A549 (cell line): ENCODE measurements around the gene PIEZO2.

Experiments used
- CTCF ChIP-seq: fragments of >200 bp; sonication (Bioruptor Twin); formaldehyde crosslinking; IDR thresholded peaks from 3 replicates; pipeline ENCODE4 v1.5.1; 2016
- JUN ChIP-seq, 2 experiments: fragments of >200 bp; sonication (Bioruptor Twin); formaldehyde crosslinking; IDR thresholded peaks; 2 replicates in 1 of 2; 3 replicates in 1 of 2; pipeline ENCODE4 v1.6.1; 2016 to 2017
- MAFK ChIP-seq: fragments of 450-650 bp; IDR thresholded peaks from 2 replicates; pipeline ENCODE4 v1.6.1; 2014; ENCODE audit not compliant: partially characterized antibody
- MAX ChIP-seq: IDR thresholded peaks from 2 replicates; pipeline ENCODE4 v1.6.1; 2012
- MYC ChIP-seq: IDR thresholded peaks from 2 replicates; pipeline ENCODE4 v1.6.1; 2012; ENCODE audit warnings: mild to moderate bottlenecking, inconsistent platforms, low read length, improper control_type of control experiment, borderline replicate concordance
- NPAS2 ChIP-seq: fragments of 250-450 bp; sonication (Bioruptor Pico); IDR thresholded peaks from 2 replicates; pipeline ENCODE4 v1.8.0; 2022; ENCODE audit warnings: mild to moderate bottlenecking, moderate library complexity, borderline replicate concordance
- POLR2A ChIP-seq: IDR thresholded peaks from 2 replicates; pipeline ENCODE4 v1.6.1; 2012; ENCODE audit warnings: mild to moderate bottlenecking, low read length
- RAD21 ChIP-seq, 2 experiments: fragments of >200 bp in 1 of 2; sonication (Bioruptor Twin) in 1 of 2; formaldehyde crosslinking in 1 of 2; IDR thresholded peaks in 1 of 2; conservative IDR thresholded peaks in 1 of 2; 2 replicates in 1 of 2; 3 replicates in 1 of 2; pipeline ENCODE4 v1.6.1; 2012 to 2018; ENCODE audit warnings: inconsistent platforms in 1 of 2
- RCOR1 ChIP-seq: fragments of 150-350 bp; IDR thresholded peaks from 2 replicates; pipeline ENCODE4 v1.6.1; 2014; ENCODE audit warnings: antibody characterized with exemption, low read length, low read depth
- RFX5 ChIP-seq: fragments of 450-650 bp; IDR thresholded peaks from 2 replicates; pipeline ENCODE4 v1.7.1; 2014; ENCODE audit warnings: antibody characterized with exemption, mild to moderate bottlenecking, moderate library complexity

GRCh38 chr18:10985689-10986088 is 163.7 kb downstream of the PIEZO2 start:
- TF ChIP-seq POLR2A = no peak
- TF ChIP-seq MYC = no peak
- TF ChIP-seq RAD21 (conservative IDR thresholded peaks at IDR 0.05 in 1 of 2, IDR thresholded peaks at IDR 0.05 in 1 of 2) = no peak
- no peak for TF ChIP-seq CTCF
- TF ChIP-seq JUN (IDR thresholded peaks at IDR 0.05) = no peak
- no peak for TF ChIP-seq RFX5
- TF ChIP-seq MAX = no peak
- no peak for TF ChIP-seq RCOR1
- TF ChIP-seq MAFK = no peak
- no peak for TF ChIP-seq NPAS2
